ENCODE results near the gene GREM1.

GREM1 gene

DNA sequence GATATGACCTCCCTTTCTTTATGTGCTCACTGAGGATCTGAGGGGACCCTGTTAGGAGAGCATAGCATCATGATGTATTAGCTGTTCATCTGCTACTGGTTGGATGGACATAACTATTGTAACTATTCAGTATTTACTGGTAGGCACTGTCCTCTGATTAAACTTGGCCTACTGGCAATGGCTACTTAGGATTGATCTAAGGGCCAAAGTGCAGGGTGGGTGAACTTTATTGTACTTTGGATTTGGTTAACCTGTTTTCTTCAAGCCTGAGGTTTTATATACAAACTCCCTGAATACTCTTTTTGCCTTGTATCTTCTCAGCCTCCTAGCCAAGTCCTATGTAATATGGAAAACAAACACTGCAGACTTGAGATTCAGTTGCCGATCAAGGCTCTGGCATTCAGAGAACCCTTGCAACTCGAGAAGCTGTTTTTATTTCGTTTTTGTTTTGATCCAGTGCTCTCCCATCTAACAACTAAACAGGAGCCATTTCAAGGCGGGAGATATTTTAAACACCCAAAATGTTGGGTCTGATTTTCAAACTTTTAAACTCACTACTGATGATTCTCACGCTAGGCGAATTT, 14.9 kb downstream of the GREM1 start:
- ATAC-seq = no peak

DNA sequence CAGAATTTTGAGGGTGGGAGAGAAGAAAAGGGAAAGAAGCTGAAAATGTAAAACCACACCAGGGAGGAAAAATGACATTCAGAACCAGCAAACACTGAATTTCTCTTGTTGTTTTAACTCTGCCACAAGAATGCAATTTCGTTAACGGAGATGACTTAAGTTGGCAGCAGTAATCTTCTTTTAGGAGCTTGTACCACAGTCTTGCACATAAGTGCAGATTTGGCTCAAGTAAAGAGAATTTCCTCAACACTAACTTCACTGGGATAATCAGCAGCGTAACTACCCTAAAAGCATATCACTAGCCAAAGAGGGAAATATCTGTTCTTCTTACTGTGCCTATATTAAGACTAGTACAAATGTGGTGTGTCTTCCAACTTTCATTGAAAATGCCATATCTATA, 15.5 kb downstream of the GREM1 start:
- ATAC-seq = no peak

DNA sequence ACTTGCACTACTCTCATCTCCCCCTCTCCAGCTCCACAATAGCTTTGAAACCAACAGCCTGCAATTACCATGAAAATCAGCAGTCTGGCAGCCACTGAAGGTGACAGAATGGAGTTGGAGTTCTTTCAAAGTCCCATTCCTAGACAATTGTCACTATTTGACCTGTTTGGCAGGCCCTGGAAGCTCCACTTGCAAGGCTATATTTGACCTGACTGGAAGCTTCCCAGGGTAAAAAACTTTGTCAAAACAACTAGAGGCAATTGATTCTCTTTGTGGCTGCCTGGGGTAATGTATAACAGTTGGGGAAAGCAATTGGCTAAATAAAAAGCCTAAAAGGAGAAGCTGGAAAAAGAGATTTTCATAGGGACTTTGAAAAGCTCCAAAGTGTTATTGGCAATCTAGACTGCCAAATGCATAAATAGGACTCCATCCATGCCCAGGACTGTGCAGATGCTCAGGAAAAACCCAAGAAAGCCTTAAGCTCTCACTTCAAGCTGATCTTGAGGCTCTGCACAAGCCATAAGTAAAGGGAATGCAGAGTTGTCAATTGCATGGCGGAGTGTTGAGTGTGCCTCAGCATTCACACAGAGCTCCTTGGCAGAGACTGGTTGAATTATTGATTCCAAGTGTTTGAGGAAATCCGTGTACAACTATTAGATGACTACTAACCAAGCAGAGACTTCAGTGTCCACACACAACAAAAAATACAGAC, 18.3 kb downstream of the GREM1 start:
- no peak for ATAC-seq

DNA sequence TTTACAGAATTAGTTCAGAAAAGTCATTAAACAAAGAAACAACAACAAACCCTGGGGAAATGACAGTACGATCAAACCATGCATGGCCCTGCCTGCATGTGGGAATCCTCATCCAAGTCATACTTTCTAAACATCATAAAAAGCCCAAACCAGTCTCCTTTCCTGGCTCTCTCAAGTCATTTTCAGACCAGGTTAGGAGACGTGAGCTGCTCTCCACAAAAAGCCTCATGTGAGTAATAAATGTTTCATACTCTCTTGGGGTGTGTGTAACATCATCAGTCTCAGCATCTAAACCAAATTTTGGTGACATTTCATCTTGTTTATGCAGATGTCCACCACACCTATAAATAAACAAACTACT, 18.9 kb downstream of the GREM1 start:
- ATAC-seq = no peak

- no peak for ATAC-seq
These were observed 19.5 kb downstream of the GREM1 start for GRCh38 chr15:32737304-32737703.

GRCh38 chr15:32738666-32739065, 20.9 kb downstream of the GREM1 start:
- ATAC-seq = no peak

- ATAC-seq = no peak
These were observed 21.8 kb downstream of the GREM1 start for GRCh38 chr15:32739522-32740063.

- ATAC-seq = no peak
These were observed 25.8 kb downstream of the GREM1 start for GRCh38 chr15:32743411-32744140.

- ATAC-seq = no peak
These were observed 28.5 kb downstream of the GREM1 start for GRCh38 chr15:32746116-32746857.

DNA sequence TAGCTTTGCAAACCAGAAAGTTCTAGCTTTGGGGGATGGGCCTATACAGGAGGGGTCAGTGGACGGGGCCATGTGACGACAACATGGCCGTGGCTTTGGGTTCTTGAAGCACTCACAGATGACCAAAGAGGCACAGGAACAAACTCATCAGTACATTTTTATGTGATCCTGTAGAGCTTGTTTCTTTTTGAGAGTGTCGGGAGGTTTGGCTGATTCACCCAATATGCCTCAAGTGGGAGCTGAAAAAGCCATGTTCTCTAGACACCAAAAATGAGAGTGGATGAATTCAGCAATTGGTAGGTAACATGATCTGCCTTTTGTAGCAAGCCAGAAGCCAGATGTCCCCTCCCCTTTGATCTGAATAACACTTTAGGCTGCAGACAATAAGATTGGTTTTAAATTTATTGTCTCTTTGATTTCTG, 30.1 kb downstream of the GREM1 start:
- no peak for ATAC-seq

DNA sequence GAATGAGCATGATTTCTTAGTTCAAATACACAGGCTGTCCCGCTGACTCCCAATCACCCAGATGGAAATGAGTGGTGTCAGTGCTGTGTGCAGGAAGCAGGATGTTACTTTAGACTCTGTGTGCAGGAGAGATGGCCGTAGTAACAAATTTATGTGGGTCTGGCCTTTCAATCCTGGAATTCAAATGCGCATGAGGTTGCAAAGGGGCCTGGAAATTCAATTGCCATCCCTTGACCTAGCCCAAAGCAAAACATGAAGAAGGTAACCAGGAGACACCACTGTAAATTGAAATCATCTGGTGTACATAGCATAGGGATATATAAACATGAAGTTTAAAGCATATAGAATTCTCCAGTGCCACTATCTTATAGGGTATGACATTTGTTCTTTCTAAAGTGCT, 33.2 kb downstream of the GREM1 start:
- no peak for ATAC-seq

- no peak for ATAC-seq
These were observed 39.6 kb downstream of the GREM1 start for GRCh38 chr15:32757426-32757825.

DNA sequence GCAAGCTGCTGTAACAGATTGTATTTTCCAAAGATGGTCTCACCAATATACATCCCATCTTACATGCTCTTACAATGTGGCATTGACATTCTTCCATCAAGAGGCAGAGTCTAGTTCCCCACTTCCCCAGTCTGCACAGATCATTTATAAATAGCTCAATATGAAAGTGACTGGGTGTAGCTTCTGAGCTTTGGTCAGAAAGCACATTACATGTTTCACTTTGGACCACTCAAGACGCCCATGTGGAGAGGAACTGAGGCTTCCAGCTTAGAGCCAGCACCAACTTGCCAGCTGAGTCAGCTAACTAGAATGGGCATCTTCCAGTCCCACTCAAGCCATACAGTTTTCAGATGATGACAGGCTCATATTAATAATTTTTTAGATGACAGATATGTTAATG, 45.5 kb downstream of the GREM1 start:
- no peak for ATAC-seq

DNA sequence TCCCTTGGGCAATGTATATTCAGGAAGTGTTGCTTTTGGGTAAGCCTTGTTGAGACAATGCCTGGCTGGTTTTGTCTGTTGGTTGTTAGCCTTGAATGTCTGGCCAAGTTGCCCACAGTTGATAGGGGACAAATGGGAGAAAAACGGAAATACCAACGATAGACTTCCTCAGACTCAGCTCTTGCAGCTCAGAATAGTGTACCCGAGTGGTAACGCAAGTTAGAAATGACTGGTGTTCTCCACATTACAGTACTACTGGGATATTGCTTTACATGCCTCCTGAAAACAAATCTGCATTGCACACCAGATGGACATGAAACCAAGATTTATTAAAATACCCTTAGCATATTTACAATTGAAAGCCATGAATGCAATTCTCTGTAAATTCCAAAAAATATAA, 47.4 kb downstream of the GREM1 start:
- no peak for ATAC-seq

DNA sequence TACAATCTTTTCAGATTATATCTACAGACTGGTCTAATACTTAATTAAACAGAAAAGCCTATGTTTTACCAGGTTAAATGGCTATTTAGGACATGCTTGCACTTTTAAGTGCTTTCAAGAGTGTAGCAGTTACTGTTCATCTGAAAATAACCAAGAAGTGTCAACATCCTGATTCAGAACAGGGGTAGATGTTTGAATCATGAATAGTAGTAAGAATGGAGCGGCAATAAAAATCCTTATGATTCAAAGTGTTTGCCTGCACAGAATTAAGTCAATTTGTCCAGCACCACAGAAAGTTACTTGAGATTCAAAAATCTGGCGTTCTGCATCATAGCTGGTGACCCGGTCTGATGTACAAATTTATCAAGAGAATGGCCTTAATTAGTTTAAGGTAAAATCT, 48.3 kb downstream of the GREM1 start:
- ATAC-seq = no peak

DNA sequence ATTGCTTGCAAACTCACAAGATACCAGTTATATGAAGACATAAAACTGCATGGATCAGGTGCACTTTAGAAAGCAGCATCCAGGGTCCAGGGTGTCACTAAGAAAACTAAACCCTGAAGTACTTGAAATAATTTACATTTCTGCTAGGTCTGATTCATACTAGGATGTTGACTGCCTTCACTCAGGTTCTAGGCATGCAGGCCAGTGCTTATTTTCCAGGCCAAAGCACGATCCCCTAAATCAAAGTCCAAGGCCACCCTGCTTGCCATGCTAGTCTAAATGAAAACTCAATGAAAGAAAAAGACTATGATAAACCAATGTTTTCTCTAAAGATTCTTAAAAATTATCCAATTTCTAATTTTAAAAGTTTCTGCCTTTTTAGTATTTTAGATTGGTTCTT, 49.4 kb downstream of the GREM1 start:
- no peak for ATAC-seq

DNA sequence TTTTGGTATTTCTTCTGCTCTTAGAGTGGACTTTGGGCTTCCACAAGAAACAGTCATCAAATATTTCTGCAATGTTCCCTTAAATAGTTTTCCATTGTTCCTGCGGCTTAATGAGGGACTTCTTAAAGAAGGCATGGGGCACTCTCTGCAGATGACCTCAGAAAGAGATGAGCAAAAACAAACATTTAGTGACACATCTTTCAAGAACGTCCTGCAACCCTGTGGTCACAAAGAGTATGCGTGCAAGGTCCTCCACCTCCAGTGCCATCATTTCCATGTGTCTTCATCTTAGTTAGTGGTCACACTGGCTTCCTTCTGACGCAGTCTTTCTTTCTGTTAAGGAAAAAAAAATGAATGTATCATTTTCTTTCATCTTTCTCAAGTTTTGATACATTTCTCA, 56.2 kb downstream of the GREM1 start:
- ATAC-seq = no peak

DNA sequence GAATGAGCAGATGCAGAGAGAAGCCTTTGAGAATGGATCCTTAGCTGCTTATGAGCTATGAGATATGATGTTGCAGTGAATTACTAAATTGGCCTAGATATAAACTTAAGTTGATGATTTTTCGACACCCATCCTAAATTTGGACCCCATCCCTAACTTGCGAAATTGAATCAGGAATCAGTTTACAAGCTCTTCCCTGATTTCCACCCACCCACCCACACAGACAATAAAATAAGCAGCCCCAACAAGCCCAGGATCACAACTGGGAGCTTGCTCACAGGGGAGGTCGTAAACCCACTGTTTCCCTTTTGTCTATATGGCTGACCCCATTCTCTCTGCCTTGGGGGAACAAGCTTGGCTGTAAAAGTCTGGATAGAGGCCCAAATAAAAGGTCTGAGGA, 57.3 kb downstream of the GREM1 start:
- no peak for ATAC-seq

- ATAC-seq = no peak
These were observed 60.8 kb downstream of the GREM1 start for GRCh38 chr15:32778391-32779176.

DNA sequence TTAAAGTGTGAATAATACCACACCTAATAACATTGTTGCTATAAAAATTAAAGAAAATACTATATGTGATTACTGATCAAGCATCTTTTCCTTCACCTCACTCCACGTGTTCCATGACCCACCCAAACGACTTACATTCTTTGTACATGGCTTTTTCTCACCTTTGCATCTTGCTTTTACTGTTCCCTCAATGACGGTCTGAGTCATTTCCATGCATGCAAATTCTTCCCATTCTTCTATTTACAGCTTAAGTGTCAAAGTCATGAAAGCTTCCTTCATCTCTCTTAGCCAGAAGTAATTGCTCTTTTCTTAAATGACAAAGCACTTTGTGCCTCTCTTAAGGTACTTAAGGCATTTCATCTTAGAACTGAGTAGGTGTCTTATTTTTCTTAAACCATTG, 64.0 kb downstream of the GREM1 start:
- ATAC-seq = no peak

- ATAC-seq = no peak
These were observed 66.8 kb downstream of the GREM1 start for GRCh38 chr15:32784581-32784980.

DNA sequence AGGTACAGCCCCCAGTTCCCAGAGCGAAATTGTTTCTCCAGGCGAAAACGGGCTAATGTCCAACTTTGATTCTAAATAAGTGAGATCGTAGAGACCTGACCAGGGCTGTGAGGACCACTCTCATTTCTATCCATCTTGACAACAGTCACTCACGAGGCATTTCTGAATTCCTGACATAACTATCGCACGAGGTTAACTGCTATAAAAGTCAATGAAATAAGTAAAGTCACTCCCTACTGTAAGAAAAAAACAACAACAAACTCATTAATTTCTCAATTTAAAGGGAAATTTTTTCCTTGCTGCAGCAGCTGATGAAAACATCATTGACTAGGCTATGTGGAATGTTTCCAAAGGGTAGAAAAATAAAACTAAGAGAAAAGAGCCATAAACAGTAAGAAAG, 69.1 kb downstream of the GREM1 start:
- ATAC-seq = no peak
